Activated T-helper 2 cell treated with anti-CD3 and anti-CD28 coated beads, Interferon-gamma antibody, Interleukin-2, Interleukin-4, amounts not matched to agents 10 μg/mL and 5 μg/mL and 100 μg/mL, durations not matched to agents 14 hours and 24 hours and 36 hours (primary cell): Measurements from ENCODE around the gene CEP85. TPM values are rescaled to one million over a fixed set of nuclear protein-coding genes. Genes with fewer than 3 reads are reported as not detected.

ENCODE experiments used
- DNase-seq: peaks from one replicate; pipeline ENCODE4 v3.0.0; 2021; ENCODE audit warnings: low spot score
- H3K27ac Mint-ChIP-seq: one replicate; pipeline ENCODE4 v1.8.0; 2021; ENCODE audit warnings: mixed read lengths
- H3K27me3 Mint-ChIP-seq: one replicate; pipeline ENCODE4 v1.8.0; 2021; ENCODE audit warnings: low read depth, mixed read lengths
- H3K36me3 Mint-ChIP-seq: one replicate; pipeline ENCODE4 v1.8.0; 2021; ENCODE audit warnings: low read depth, mixed read lengths
- H3K4me1 Mint-ChIP-seq: one replicate; pipeline ENCODE4 v1.8.0; 2021; ENCODE audit warnings: low read depth, mixed read lengths
- H3K4me3 Mint-ChIP-seq: one replicate; pipeline ENCODE4 v1.8.0; 2021; ENCODE audit warnings: low read depth, mild to moderate bottlenecking, moderate library complexity, mixed read lengths
- H3K9me3 Mint-ChIP-seq: one replicate; pipeline ENCODE4 v1.8.0; 2021; ENCODE audit warnings: mixed read lengths
- intact Hi-C: fragments of 100-400 bp; cut with micrococcal nuclease; formaldehyde crosslinking; loops from one replicate; pipeline ENCODE4 v1.15.1; 2023
- total RNA-seq: library from RNA; stranded (reverse); gene quantifications from 2 replicates; pipeline ENCODE4 v1.2.3, GENCODE V29; 2022

Gene CEP85
- total RNA-seq, 1 donor from 2014 or later = 39.6 TPM

DNA sequence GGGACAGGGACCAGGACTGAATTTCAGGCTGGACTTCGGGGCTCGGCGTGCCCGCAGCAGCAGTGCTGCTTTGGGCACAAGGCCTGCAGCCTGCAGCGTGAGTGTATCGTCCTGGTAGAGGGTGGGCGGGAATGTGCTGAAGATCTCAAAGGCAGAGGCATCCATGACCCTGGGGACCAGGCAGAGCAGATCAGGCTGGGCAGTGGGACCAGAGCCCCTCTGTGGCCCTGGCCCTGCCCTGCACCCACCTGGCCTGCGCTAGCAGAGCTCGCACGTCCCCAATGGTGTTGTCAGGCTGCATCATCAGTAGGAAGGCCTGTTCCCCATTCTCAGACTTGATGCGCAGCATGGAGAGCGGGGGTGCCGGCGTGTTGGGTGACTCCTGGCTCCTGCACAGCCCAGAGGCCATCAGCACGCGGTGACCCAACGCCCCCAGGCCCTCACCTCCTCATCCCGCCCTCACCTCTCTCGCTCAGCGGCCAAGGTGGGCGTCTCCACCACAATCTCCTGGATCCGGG, 48.5 kb downstream of the CEP85 start:
- H3K4me1 Mint-ChIP-seq = peaks cover 78% of the 10 kb centered on the region
- no peak for DNase-seq
- peak overlapping the region; percentile 43 for H3K4me3 Mint-ChIP-seq
- H3K27ac Mint-ChIP-seq = peak overlapping the region; percentile 100
- no peaks in the 10 kb centered on the region for H3K27me3 Mint-ChIP-seq
- intact Hi-C loops = loop anchor here (10.0 kb wide), 1 partner anchor 262 kb away; no protein-coding TSS in a partner anchor
- peaks cover 56% of the 10 kb centered on the region for H3K36me3 Mint-ChIP-seq
- no peaks in the 10 kb centered on the region for H3K9me3 Mint-ChIP-seq

DNA sequence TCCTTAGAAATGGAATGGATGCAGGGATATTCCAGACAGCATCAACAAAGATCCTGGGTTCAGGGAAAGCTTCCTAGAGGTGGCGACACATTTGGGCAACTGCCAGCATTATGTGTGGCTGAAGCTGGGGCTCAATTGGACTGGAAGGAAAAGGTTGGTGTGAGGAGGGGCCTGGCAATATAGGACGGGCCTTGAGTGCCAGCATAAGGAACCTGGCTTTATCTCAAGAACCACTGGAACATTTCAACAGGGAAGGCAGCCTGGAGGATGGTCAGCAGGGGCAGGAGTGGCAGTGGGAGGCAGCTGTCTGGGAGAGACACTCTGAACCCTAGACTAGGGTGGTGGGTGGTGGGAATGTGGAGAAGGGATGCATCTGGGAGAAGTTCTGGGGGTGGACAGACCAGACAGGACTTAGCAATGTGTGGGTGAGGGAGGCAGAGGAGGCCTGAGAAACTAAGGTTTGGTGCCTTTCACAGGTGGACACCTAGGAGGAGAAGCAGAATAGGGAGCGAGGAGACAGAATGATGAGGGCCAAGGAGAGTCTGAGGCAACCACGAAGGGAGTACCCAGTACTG, 49.4 kb downstream of the CEP85 start:
- Mint-ChIP-seq H3K9me3 (no peaks in the 10 kb centered on the region), H3K4me3 (peak overlapping the region; percentile 65), H3K36me3 (peaks cover 49% of the 10 kb centered on the region), H3K4me1 (peaks cover 78% of the 10 kb centered on the region), H3K27ac (peak overlapping the region; percentile 100), H3K27me3 (no peaks in the 10 kb centered on the region)
- DNase-seq = no peak
- intact Hi-C loops = loop anchor here (10.0 kb wide), 1 partner anchor 261 kb away; no protein-coding TSS in a partner anchor

DNA sequence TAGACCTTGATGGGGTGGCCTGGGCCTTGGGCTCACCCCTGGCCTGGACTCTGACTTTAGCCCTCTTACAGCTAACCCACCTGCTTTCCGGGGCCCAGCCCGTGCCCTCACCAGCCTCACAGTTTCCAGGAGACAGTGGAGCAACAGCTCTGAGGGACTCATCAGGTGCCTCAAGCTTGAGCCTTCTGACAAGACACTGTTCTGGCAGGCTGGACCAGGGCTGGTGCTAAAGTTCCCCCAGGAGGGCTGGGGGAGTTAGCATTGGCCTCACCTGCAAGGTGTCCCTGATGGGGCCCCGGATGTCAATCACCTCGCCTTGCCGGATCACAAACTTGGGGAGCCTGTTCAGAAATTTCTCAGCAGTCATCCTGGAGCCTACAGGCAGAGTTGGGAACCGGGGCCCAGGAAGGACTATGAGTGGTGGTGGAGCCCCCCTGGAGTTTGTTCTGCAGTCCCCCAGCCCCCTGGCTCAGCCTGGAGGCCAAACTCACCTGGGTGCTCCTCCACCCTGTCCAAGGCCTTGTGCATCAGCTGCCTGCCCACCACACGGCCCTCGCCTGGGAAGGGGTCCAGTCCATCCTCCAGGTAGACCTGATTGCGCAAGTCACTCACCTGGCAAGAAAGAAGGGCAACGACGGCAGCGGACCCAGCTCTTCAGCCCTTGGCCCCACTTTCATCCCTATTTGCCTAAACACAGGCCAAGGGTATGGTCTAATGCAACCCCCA, 50.0 kb downstream of the CEP85 start:
- DNase-seq = no peak
- no peaks in the 10 kb centered on the region for H3K9me3 Mint-ChIP-seq
- no peaks in the 10 kb centered on the region for H3K27me3 Mint-ChIP-seq
- intact Hi-C loops = loop anchor here (1.0 to 10.0 kb wide), 3 partner anchors 8 to 261 kb away; no protein-coding TSS in a partner anchor
- peak overlapping the region; percentile 100 for H3K27ac Mint-ChIP-seq
- peak overlapping the region; percentile 77 for H3K4me3 Mint-ChIP-seq
- peaks cover 79% of the 10 kb centered on the region for H3K4me1 Mint-ChIP-seq
- peaks cover 44% of the 10 kb centered on the region for H3K36me3 Mint-ChIP-seq

- intact Hi-C loops = loop anchor here (1.0 to 10.0 kb wide), 3 partner anchors 8 to 260 kb away; no protein-coding TSS in a partner anchor
- Mint-ChIP-seq H3K4me1 (peaks cover 82% of the 10 kb centered on the region), H3K4me3 (peak overlapping the region; percentile 77)
These were observed 50.8 kb downstream of the CEP85 start for GRCh38 chr1:26284597-26285347.

DNA sequence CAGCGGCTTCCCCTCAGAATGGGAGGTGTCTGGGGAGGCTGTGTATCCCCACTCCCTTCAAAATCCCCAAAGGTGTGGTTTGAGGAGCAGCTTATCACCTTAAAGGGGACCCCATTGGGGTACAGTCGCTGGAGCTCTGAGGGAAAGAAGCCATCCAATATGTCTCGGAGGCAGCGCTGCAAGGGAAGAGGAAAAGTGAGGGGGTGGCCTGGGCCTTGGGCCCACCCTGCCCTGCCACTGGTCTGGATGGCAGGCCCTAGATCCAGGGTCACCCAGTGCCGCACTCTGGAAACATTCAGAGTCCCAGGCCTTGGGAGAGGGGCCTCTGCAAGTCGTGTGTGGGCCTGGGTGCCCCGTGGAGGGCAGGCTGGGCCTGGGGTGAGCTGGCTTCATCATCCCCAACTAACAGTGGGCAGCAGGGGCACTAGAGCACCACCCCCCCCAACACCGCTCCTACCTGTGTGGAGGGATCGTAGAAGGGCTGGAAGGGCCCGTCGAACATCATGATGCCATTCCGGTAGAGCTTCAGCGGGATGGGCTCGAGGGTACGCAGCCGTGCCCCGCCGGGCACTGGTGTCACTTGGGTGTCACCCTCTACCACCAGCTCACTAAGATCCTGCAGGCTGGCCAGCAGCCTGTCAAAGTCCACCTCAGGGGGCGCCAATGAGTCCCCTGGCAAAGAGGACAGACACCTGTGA, 51.5 kb downstream of the CEP85 start:
- Mint-ChIP-seq H3K27ac (peak overlapping the region; percentile 100), H3K27me3 (no peaks in the 10 kb centered on the region), H3K4me3 (no peak overlapping the region), H3K36me3 (peaks cover 41% of the 10 kb centered on the region), H3K4me1 (peaks cover 89% of the 10 kb centered on the region), H3K9me3 (no peaks in the 10 kb centered on the region)
- intact Hi-C loops = loop anchor here (10.0 kb wide), 1 partner anchor 259 kb away; no protein-coding TSS in a partner anchor
- no peak for DNase-seq

More at GRCh38 chr1:26284597-26285347, 50.8 kb downstream of the CEP85 start:
- H3K36me3 Mint-ChIP-seq = peaks cover 44% of the 10 kb centered on the region
- H3K27ac Mint-ChIP-seq = peak overlapping the region; percentile 100
- H3K9me3 Mint-ChIP-seq = no peaks in the 10 kb centered on the region
- H3K27me3 Mint-ChIP-seq = no peaks in the 10 kb centered on the region
- peak; percentile 91 for DNase-seq

DNA sequence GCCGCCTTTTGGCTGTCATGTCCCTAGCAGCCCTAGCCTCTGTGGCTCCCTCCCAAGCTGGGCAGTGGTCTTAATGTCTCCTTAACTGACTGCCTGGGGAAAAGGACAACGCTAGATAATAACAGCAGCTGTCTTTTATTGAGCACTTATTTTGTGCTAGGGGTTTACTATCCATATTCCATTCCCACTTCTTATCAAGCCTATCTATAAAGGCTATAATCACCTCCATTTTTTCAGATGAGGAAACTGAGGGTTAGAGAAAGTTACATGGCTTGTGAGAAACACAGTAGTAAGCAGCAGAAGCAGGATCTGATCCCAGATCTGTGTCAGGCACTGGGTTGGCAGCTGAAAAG, 52.0 kb downstream of the CEP85 start:
- H3K4me1 Mint-ChIP-seq = peaks cover 89% of the 10 kb centered on the region
- no peak for DNase-seq
- no peaks in the 10 kb centered on the region for H3K27me3 Mint-ChIP-seq
- H3K27ac Mint-ChIP-seq = peak overlapping the region; percentile 100
- peaks cover 36% of the 10 kb centered on the region for H3K36me3 Mint-ChIP-seq
- no peaks in the 10 kb centered on the region for H3K9me3 Mint-ChIP-seq
- H3K4me3 Mint-ChIP-seq = no peak overlapping the region
- intact Hi-C loops = loop anchor here (10.0 kb wide), 1 partner anchor 259 kb away; no protein-coding TSS in a partner anchor

DNA sequence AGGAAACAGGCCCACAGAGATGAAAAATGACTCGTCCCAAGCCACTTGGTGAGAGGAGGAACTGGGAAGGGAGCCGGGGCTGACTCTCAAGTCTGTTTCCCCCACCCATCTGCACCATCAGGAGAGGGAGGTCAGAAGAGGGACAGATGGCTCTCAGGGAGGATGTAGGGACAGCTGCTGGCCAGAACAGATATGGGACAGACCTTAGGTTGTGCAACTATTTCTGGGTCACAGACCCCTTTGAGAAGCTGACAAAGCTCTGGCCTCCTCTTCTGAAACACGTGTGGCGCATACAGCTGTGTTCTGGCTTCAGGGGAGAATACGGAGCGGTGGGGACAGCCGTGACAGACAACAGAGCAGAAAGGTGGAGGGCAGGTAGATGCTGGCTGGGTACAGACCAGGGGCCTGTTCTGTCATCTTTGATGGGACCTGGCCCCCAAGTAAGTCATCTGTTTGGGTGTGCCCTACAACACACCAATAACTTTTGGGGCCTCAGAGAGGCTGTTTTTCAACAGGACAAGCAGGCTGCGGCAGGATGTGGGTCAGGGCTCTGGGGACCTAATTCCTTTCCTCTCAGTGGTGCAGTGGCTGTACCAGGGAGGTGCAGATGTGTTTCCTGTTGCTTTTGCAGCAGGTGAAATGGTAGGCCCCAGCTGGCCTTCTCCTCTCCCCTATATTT, 53.2 kb downstream of the CEP85 start:
- Mint-ChIP-seq H3K27me3 (no peaks in the 10 kb centered on the region), H3K27ac (peak overlapping the region; percentile 100), H3K36me3 (peaks cover 27% of the 10 kb centered on the region), H3K4me3 (peak overlapping the region; percentile 69), H3K9me3 (no peaks in the 10 kb centered on the region), H3K4me1 (peaks cover 80% of the 10 kb centered on the region)
- intact Hi-C loops = loop anchor here (10.0 kb wide), 1 partner anchor 258 kb away; no protein-coding TSS in a partner anchor
- peak; percentile 75 for DNase-seq

GRCh38 chr1:26287811-26288210, 53.8 kb downstream of the CEP85 start:
- intact Hi-C loops = loop anchor here (1.0 to 10.0 kb wide), 4 partner anchors 12 to 257 kb away; no protein-coding TSS in a partner anchor
- peaks cover 21% of the 10 kb centered on the region for H3K36me3 Mint-ChIP-seq
- H3K4me1 Mint-ChIP-seq = peaks cover 75% of the 10 kb centered on the region
- H3K27ac Mint-ChIP-seq = peak overlapping the region; percentile 100
- peak overlapping the region; percentile 69 for H3K4me3 Mint-ChIP-seq
- no peaks in the 10 kb centered on the region for H3K27me3 Mint-ChIP-seq
- no peak for DNase-seq
- H3K9me3 Mint-ChIP-seq = no peaks in the 10 kb centered on the region

DNA sequence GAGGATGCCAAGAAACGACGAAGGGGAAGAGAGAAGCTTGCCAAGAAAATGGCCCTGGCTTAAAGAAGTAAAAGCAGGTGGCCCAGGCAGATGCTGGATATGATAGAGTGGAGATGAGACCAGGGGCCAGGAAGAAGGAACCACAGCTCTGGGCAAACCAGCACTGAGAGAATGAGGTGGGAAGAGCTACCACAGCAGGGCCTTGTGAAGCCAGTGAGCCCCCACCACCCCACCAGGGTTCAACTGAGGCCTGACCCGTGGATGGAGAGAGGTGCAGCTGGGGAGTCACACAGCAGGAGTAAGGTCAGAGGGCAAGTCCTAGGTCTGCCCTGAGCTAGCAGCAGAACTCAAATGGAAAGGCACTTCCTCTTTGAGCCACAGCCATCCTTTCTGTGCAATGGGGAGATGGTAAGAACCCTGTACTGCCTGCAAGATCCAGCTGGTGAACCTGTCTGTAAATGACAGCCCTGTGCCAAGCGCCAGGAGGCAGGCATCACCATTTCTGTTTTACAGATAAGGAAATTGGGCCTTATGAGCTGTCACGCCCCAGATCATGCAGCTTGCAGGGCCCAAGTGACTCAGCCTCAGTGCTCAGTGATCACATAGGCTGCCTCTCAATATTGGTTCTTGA, 54.4 kb downstream of the CEP85 start:
- Mint-ChIP-seq H3K4me1 (peaks cover 69% of the 10 kb centered on the region), H3K4me3 (peak overlapping the region; percentile 38), H3K27ac (peak overlapping the region; percentile 100), H3K27me3 (no peaks in the 10 kb centered on the region), H3K36me3 (peaks cover 15% of the 10 kb centered on the region), H3K9me3 (no peaks in the 10 kb centered on the region)
- intact Hi-C loops = loop anchor here (1.0 to 10.0 kb wide), 4 partner anchors 12 to 256 kb away; no protein-coding TSS in a partner anchor
- DNase-seq = peak; percentile 57

DNA sequence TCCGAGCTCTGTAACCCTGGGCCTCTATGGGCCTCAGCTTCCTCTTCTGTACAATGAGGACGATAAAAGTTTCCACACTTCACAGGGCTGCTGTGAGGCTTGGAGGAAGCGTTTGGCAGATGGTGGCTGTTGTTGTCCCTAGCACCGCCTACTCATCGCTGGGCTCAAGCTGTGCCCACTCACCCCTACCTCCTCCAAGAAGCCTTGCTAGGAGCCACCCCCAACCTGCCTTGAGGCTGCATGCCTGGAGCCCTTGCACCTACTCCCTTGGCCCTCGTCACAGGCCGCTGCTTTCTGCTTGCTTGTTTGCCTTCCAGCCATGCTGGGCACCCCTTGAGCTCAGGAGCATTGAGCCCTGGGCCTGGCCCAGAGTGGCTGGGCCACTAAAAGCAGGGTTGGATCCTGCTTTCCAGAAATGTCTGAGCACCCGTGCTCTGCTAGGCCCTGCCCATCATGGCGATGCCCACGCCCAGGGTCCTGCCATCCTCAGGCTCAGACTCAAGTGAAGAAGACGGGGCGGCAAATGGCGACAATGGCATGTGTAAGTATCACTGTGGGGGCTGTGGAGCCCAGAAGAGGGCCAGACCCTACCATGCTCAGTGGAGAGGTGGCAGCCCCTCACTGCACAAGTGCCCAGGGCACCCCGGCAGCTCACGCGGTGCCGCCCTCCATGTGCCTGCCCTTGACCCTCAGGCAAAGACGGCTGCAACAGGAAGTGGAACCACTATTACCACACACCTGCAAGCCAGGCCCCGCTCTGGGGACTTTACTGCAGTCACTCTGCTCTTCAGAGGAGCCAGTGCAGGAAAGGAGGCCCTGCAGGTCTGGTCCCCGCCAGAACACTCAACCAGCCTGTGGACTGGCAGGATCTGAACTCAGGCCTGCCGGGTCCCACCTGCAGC, 55.4 kb downstream of the CEP85 start:
- H3K27ac Mint-ChIP-seq = peak overlapping the region; percentile 100
- H3K4me1 Mint-ChIP-seq = peaks cover 60% of the 10 kb centered on the region
- H3K36me3 Mint-ChIP-seq = peaks cover 9% of the 10 kb centered on the region
- no peak for DNase-seq
- no peaks in the 10 kb centered on the region for H3K27me3 Mint-ChIP-seq
- no peaks in the 10 kb centered on the region for H3K9me3 Mint-ChIP-seq
- intact Hi-C loops = loop anchor here (10.0 kb wide), 1 partner anchor 255 kb away; no protein-coding TSS in a partner anchor
- no peak overlapping the region for H3K4me3 Mint-ChIP-seq
